Vagina (tissue), 2 donors: ENCODE results near the gene IFI35. TPM values are rescaled to one million over a fixed set of nuclear protein-coding genes. Genes with fewer than 3 reads are reported as not detected.
"Not testable (repeated sequence)": the region's sequence is repeated elsewhere in the genome, so short reads cannot be mapped to it uniquely, and the experiment has no call there.

Source experiments
- DNase-seq, 2 donors: peaks; one replicate each; pipeline ENCODE4 v3.0.0-alpha.2; 2017; ENCODE audit errors: extremely low spot score in 2 of 2
- H3K27ac ChIP-seq: fragments of 200-600 bp; sonication (generic); one replicate; pipeline ENCODE4 v1.5.1; 2019
- H3K27me3 ChIP-seq: fragments of 200-600 bp; sonication (generic); one replicate; pipeline ENCODE4 v1.5.1; 2019
- H3K36me3 ChIP-seq, 2 donors: fragments of 200-600 bp; sonication (generic); one replicate each; pipeline ENCODE4 v1.5.1; 2017 to 2019
- H3K4me1 ChIP-seq: fragments of 200-600 bp; sonication (generic); one replicate; pipeline ENCODE4 v1.5.1; 2019
- H3K4me3 ChIP-seq, 2 donors: fragments of 200-600 bp; sonication (generic); 1 replicate in 1 of 2; 2 replicates in 1 of 2; pipeline ENCODE4 v1.5.1; 2016 to 2019
- H3K9me3 ChIP-seq: fragments of 200-600 bp; sonication (generic); one replicate; pipeline ENCODE4 v1.5.1; 2019
- POLR2A ChIP-seq, 2 donors: fragments of 450-650 bp; IDR thresholded peaks; one replicate each; pipeline ENCODE4 v1.6.1; 2017; ENCODE audit warnings: antibody characterized with exemption in 2 of 2, mild to moderate bottlenecking in 2 of 2, moderate library complexity in 2 of 2
- POLR2AphosphoS5 ChIP-seq, 2 donors: sonication (generic); formaldehyde crosslinking; IDR thresholded peaks; one replicate each; pipeline ENCODE4 v1.9.0; 2017; ENCODE audit warnings: antibody characterized with exemption in 2 of 2, mild to moderate bottlenecking in 2 of 2, low read depth in 1 of 2; ENCODE audit not compliant: insufficient read depth in 1 of 2
- intact Hi-C: fragments of 100-400 bp; cut with DNase I; formaldehyde crosslinking; loops from one replicate; pipeline ENCODE4 v1.15.1; 2023
- total RNA-seq: library from RNA; depleted of rRNA; stranded (reverse); fragments of >200 nt; gene quantifications from one replicate; pipeline ENCODE4 v1.2.3, GENCODE V29; 2016
- TF ChIP-seq, protein P1 (sequence below), 3 experiments: fragments of 450-650 bp in 2 of 3; fragments of 200-600 bp in 1 of 3; sonication (generic) in 1 of 3; IDR thresholded peaks; one replicate each; pipeline ENCODE4 v1.5.1; 2017 to 2019; ENCODE audit warnings: antibody characterized with exemption in 3 of 3, mild to moderate bottlenecking in 2 of 3, moderate library complexity in 2 of 3

Gene IFI35
- total RNA-seq, 1 donor from 2014 or later = 15.2 TPM

DNA sequence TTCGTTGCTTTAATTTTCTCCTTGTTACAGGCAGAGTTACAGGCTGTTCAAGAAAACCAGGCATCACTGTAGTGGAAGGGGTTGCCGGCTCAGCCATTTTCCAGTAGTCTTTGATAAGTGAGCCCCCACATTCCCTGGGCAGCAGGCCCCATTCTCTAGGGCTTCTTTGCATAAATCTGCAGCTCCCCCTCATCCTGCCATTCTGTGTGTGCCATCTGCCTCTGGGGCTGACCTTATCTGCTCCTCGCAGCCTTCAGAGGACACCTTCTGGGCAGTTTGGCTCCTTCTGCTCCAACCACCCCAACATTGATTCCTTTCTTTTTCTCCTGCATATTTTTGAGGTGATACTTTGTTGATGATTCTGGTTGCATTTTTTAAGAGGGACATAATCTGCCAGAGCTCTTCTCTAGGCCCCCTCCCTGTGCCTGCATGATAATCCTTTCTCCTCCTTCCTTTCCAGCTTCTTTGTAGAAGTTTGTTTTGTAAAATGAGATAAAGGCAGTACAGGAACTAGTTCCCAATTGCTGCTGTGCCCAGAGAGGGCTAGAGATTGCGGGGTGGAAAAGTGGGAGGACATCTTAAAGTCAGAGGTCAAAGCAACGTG is 35.5 kb downstream of the IFI35 start:
- TF ChIP-seq POLR2A (IDR thresholded peaks at IDR 0.05) (no peak), POLR2AphosphoS5 (IDR thresholded peaks at IDR 0.05; ENCODE audit: insufficient read depth in 1 of 2, low read depth in 1 of 2) (no peak)
- TF ChIP-seq, protein P1, sequence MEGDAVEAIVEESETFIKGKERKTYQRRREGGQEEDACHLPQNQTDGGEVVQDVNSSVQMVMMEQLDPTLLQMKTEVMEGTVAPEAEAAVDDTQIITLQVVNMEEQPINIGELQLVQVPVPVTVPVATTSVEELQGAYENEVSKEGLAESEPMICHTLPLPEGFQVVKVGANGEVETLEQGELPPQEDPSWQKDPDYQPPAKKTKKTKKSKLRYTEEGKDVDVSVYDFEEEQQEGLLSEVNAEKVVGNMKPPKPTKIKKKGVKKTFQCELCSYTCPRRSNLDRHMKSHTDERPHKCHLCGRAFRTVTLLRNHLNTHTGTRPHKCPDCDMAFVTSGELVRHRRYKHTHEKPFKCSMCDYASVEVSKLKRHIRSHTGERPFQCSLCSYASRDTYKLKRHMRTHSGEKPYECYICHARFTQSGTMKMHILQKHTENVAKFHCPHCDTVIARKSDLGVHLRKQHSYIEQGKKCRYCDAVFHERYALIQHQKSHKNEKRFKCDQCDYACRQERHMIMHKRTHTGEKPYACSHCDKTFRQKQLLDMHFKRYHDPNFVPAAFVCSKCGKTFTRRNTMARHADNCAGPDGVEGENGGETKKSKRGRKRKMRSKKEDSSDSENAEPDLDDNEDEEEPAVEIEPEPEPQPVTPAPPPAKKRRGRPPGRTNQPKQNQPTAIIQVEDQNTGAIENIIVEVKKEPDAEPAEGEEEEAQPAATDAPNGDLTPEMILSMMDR (IDR thresholded peaks at IDR 0.05) = no peak
- no peaks in the 10 kb centered on the region for H3K27me3 ChIP-seq
- no peak overlapping the region for H3K4me3 ChIP-seq
- no peaks in the 10 kb centered on the region for H3K9me3 ChIP-seq
- H3K27ac ChIP-seq = no peak overlapping the region
- DNase-seq = no peak
- H3K36me3 ChIP-seq = no peaks in the 10 kb centered on the region
- intact Hi-C loops = no loop called here
- no peaks in the 10 kb centered on the region for H3K4me1 ChIP-seq

DNA sequence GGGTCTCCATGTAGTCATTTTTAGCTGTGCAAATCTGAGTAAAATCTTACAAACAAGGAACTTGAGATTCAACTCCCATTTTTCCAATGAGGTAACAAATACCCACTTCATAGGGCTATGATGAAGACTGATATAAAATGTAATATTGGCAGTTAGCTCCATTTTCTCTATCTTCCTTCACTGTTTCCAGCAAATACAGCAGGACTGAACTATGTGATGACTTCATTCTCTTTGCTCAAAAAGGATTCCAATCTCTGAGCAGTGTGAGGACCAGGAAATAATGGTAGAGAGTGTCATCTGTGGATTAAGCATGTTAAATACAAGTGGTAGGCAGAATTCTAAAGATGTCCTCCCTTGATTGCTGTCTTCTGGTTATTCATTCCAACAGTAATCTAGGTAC is 36.7 kb downstream of the IFI35 start:
- no peak overlapping the region for H3K27ac ChIP-seq
- no peaks in the 10 kb centered on the region for H3K27me3 ChIP-seq
- no peak for TF ChIP-seq POLR2AphosphoS5 (IDR thresholded peaks at IDR 0.05; ENCODE audit: insufficient read depth in 1 of 2, low read depth in 1 of 2)
- TF ChIP-seq, protein P1 (IDR thresholded peaks at IDR 0.05) = no peak
- TF ChIP-seq POLR2A (IDR thresholded peaks at IDR 0.05) = no peak
- no peak for DNase-seq
- no peaks in the 10 kb centered on the region for H3K36me3 ChIP-seq
- no peaks in the 10 kb centered on the region for H3K9me3 ChIP-seq
- intact Hi-C loops = no loop called here
- no peaks in the 10 kb centered on the region for H3K4me1 ChIP-seq
- no peak overlapping the region for H3K4me3 ChIP-seq

DNA sequence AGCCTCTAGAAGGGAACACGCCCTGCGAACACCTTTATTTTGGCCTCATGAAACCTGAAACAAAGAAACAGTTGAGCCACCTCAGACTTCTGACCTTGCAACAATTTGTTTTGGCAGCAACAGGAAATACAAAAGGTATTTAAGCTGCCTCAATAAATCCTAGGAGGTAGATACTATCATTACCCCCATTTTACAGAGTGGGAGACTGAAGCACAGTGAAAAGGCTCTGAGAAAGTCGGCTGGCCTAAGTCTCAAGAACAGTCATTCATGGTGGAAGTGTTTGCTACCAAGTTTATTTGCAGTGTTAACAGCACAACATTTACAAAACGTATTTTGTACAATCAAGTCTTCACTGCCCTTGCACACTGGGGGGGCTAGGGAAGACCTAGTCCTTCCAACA is 37.4 kb downstream of the IFI35 start:
- no peaks in the 10 kb centered on the region for H3K36me3 ChIP-seq
- H3K27me3 ChIP-seq = no peaks in the 10 kb centered on the region
- no peaks in the 10 kb centered on the region for H3K4me1 ChIP-seq
- DNase-seq = no peak
- TF ChIP-seq POLR2AphosphoS5 (IDR thresholded peaks at IDR 0.05; ENCODE audit: insufficient read depth in 1 of 2, low read depth in 1 of 2) (no peak), POLR2A (IDR thresholded peaks at IDR 0.05) (no peak)
- TF ChIP-seq, protein P1 (IDR thresholded peaks at IDR 0.05) = no peak
- H3K27ac ChIP-seq = no peak overlapping the region
- no peaks in the 10 kb centered on the region for H3K9me3 ChIP-seq
- intact Hi-C loops = no loop called here
- no peak overlapping the region for H3K4me3 ChIP-seq

DNA sequence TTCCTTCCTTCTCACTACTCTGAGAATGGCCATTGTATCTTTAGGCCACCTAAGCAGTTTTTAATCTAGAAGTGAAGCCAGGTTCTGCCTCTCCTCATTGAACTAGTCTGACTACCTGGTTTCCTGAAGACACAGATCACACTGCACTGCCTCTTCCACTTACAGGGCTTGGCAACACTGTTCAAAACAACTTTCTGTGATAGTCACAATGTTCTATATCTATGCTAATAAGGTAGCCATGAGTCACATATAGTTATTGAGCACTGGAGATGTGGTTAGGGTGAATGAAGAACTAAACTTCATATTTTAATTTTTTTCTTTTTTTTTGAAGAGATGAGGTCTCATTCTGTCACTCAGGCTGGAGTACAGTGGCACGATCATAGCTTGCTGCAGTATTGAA is 45.4 kb downstream of the IFI35 start:
- Histone ChIP-seq H3K27ac (no peak overlapping the region), H3K4me3 (no peak overlapping the region), H3K4me1 (no peaks in the 10 kb centered on the region), H3K36me3 (no peaks in the 10 kb centered on the region), H3K27me3 (no peaks in the 10 kb centered on the region), H3K9me3 (no peaks in the 10 kb centered on the region)
- intact Hi-C loops = no loop called here
- TF ChIP-seq, protein P1 (IDR thresholded peaks at IDR 0.05) = no peak
- no peak for TF ChIP-seq POLR2AphosphoS5 (IDR thresholded peaks at IDR 0.05; ENCODE audit: insufficient read depth in 1 of 2, low read depth in 1 of 2)
- TF ChIP-seq POLR2A (IDR thresholded peaks at IDR 0.05) = no peak
- DNase-seq = no peak

DNA sequence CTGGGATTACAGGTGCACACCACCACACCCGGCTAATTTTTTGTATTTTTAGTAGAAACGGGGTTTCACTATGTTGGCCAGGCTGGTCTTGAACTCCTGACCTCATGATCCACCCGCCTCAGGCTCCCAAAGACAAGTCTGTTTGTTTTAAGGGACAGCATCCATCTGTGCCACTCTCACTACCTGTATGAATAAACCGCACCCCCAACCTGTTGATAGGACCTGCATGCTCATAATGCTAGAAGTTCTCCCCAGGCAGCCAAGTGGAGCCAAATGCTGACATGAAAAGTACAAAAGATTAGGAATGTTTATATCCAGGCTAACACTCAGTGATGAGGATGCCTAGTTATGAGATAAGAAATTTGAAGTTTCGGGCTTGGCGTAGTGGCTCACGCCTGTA is 46.4 kb downstream of the IFI35 start:
- H3K27ac ChIP-seq, DNase-seq, H3K9me3 ChIP-seq, H3K36me3 ChIP-seq, H3K4me1 ChIP-seq, H3K4me3 ChIP-seq, H3K27me3 ChIP-seq, intact Hi-C loops: not testable (repeated sequence)
